COLO829 (cell line): Measurements from ENCODE around the gene KRT1.

Experiments
- DNase-seq: peaks from one replicate; pipeline ENCODE4 v3.0.0; 2012; ENCODE audit warnings: low spot score

KRT1 gene

DNA sequence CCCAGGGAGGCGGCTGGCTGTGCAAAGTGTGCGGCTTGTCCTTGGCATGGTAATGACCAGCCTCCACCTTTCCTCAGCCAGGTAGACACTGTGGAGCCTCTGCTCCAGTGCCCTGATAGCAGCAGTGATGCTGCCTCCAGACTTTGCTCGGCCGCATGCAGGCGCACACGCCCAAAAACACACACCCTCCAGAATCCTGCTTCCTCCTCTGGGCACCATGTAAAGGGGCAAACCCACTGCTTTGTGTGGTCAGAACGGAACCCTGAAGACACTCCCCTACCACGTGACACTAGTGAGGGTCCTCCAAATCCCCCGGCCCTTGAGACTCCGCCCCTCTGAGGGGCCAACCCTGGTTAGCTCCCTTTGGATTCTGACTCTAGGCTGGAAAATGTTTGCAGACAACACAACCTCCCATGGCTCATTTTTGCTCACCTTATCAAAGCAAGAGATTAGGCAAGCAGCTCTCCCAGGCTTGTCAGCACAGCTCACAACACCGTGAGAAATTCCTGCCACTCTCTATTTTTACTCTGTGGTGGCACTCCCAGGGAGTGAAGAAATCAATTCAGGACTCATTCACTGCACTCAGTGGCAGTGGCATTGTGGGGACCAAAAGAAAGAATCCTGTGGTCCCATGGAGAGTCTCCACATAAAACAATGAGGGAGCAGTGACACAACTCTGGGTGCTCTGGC, 18.6 kb upstream of the KRT1 start:
- DNase-seq = no peak

DNA sequence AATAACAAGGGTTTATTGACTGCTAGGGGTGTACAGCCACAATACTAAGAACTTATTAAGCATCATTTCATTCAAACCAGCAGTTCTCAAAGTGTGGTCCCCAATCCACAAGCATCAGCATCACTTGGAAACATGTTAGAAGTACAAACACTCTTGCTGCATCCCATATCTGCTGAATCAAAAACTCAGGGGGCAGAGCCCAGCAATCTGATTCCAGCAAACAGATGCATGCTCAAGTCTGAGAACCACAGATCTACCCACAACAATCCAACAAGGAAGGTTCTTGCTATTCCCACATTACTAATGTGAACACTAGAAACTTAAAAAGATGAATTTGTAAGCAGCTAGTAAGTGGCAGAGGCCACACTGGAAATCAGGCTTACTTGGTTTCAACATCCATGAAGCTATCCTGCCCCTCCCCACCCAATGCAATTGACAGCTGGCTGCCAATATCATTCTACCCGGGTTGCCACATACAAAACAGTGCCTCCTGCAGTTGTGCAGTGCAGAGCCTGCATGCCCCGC, 16.9 kb upstream of the KRT1 start:
- DNase-seq = no peak

DNA sequence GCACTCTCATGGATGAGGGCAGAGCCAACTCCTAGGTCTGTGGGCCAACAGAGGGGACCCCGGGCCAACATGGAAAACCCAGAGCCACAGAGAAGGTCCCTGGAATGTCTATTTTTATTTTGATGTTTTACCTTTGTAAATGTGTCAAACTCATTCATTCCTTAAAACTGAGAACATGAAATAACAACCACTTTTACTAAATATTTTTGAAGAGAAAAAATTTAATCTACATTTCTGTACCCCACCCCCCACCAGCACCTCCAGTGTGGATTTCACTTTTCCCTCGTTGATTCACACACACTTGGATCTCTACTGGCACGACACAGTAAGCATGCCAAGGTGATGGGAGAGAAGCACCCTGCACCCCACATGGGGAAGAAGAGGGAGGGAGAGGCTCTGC, 16.4 kb upstream of the KRT1 start:
- DNase-seq = no peak

DNA sequence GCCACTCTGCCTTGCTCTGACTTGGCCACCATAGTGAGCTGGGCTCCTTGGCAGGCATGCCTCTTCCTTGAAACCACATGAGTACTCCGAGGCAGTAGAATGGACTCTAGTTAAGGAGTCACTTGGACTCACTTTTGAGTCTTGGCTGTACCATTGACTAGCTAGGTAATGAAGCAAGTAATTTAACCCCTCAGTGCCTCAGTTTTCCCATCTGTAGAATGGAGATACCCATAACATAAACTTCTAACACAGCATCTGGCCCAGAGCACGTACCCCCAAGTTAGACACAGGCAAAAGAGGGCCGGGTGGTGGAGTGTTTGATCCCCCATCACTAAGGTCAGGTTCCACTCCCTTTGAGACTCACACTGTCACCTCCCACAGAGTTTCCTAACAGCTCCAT, 14.8 kb upstream of the KRT1 start:
- no peak for DNase-seq

DNA sequence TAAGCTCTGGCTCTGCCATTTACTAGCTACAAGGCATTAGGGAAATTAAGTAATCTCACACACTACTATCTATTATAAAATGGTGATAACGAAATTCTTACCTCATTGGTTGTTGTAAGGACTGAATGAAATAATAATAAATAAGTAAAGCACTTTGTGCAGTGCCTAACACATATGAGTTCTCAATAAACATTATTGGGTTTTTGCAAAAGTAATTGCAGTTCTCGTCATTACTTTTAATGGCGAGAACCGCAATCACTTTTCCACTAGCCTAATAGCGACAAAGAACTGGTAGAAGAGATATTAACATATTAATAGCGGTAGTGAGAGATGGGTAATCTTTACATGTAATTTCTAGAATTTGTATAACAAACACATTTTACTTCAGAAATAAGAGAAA, 13.9 kb upstream of the KRT1 start:
- no peak for DNase-seq

DNA sequence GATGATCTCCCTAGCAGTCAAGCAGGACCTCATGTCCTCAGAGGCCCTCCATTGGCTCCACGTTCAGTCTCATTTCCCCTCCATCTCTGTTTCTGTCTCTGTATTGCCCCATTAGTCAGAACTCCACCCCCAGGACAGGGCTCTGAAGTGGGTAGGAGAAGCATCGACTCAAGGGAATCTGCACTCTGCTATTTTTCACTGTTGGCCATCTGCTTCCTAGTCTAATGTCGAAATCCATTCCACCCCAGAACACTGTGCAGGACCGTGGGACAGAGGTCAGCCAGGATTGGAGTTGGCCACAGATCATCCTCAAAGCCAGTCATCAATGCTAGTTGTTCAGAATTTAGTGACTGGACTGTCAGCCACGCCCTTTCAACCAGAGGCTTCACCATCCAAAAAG, 13.1 kb upstream of the KRT1 start:
- DNase-seq = no peak

DNA sequence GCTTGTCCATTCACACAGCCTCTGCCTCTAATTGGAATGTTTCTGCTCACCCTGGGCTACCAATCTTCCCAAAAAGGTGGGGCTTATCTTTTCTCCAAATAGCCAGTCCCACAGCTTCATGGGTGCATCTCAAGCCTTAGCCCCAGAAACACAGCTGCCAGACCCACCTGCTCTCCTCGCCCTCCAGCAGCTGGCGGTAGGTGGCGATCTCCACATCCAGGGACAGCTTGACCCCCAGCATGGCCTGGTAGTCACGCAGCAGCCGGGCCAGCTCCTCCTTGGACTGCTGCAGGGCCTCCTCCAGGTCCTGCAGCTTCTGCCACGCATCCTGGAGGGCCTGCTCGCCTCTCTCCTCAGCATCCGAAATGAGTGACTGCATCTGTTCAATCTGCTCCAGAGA, 12.0 kb upstream of the KRT1 start:
- no peak for DNase-seq

DNA sequence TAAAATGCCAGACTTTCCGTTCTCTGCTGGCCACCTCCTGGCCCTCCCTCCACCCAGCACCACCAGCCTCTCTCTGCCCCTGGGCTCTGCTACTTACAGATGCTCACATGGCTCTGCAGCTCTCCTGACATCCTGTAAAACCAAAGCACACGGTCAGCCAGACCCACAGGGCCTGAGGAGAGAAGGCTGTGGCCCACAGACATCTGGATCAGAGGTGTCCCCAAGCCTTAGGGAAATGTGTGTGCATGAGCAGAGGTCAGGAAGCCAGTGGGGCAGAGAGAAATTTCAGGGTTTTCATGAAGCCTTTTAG, 11.6 kb upstream of the KRT1 start:
- DNase-seq = no peak

DNA sequence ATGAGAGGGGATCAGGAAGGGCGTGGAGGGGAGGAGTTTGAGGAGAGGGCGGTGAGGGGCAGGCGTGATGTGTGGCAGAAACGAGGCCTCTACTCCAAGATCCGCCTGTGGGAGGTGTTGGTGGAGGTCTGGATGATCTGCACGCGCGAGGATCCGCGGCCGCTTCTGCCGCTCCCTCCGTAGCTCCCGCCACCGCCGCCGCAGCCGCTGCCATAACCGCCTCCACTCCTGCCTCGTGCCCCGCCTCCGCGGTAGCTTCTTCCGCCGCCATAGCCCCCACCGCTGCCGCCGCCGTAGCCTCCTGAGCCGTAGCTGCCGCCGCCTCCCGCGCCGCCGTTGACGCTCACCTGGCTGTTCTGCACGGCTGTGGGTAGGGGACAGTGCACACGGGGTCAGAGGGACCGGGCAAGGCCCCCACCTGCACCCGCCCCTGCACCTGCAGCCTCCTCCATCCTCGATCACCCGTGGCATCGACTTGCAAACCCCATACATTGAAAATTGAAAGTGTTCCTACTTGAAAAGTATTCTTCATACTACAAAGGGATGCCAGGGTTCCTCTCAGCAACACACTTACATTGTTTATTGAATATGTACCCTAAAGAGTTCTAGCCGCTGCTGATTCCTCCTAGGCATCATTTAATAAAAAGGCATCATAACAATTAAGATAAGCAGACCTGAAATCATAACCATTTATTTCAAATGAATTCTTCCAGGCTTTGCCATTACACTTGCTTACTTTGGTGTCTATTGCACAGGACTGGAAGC, 11.1 kb upstream of the KRT1 start:
- DNase-seq = no peak

DNA sequence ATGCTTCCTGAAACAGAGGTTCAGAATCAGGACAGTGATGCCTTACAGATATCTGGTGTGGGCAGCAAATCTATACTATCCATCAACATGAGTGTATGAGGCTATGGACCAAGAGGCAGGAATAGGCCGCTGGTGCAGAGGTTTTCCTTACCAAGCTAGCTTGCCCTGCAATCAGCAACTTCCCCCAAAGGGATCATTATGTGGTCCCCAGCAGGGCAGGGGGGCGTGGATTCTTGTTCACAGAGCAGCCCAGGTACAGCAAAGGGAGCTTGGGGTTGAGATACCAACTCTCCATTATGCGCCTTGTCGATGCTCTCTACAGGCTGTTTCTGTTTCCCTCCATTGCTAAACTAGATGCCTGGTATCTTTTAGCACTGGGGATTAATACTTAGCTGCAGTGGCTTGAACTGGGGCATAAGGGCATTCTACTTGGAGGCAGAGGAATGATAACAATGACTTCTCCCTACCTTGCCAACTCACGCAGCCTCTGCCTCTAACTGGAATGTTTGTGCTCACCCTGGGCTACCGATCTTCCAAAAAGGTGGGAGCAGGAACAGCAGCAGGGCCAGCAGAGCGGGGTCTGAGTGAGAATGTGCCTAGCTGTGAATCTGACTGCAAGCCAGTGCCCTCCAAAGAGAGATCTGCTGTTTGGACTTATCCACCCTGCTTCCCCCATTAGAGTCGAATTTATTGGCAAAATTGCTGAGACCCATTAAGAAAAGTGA, 10.3 kb upstream of the KRT1 start:
- no peak for DNase-seq

DNA sequence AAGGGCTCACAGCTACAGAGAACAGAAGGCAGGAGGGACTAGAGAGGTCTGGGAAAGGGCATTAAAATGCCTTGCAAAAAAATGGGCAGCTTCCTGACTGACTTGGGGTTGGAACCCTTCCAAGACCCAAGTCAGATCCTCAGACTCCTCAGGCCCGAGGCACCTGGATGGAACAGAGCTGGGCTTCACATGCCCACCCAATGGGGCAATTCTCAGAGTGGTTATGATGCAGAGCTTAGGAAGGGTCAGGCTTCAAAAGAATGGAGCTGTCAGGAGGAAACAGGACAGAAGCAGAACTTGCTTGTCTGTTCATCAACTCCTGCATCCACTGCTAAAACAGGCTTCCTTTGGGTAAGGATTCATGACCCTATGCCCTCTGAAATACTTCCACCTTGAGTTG, 9.7 kb upstream of the KRT1 start:
- DNase-seq = no peak

DNA sequence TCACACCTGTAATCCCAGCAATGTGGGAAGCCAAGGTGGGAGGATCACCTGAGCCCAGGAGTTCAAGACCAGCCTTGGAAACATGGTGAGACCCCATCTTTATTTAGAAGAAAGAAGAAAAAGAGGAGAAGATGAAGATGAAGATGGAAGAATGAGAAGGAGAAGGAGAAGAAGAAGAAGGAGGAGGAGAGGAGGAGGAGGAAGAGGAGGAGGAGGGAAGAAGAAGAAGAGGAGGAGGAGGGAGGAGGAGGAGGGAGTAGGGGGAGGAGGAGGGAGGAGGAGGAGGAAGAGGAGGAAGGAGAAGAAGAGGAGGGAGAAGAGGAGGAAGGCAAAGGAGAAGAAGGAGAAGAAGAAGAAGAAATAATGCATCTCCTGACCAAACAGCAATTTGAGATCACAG, 9.0 kb upstream of the KRT1 start:
- no peak for DNase-seq

DNA sequence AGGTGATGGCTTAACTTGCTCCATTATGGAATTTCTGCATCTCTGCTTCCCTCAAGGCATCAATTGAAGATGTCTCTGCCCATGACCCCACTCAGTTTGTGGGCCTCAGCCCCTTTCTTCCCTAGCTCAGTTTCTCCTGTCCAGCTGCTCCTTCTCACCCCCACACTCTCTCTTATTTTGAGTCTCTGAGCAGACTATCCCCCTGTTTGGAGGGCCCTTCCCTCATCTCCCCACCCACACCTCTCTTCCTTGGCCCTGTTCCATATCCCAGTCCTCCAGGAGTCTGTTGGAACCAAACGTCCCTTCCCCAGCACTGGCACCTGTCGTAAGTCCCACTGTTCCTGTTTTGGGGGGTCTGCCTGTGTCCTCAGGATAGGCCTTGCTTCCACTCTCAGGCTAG, 8.3 kb upstream of the KRT1 start:
- DNase-seq = no peak

DNA sequence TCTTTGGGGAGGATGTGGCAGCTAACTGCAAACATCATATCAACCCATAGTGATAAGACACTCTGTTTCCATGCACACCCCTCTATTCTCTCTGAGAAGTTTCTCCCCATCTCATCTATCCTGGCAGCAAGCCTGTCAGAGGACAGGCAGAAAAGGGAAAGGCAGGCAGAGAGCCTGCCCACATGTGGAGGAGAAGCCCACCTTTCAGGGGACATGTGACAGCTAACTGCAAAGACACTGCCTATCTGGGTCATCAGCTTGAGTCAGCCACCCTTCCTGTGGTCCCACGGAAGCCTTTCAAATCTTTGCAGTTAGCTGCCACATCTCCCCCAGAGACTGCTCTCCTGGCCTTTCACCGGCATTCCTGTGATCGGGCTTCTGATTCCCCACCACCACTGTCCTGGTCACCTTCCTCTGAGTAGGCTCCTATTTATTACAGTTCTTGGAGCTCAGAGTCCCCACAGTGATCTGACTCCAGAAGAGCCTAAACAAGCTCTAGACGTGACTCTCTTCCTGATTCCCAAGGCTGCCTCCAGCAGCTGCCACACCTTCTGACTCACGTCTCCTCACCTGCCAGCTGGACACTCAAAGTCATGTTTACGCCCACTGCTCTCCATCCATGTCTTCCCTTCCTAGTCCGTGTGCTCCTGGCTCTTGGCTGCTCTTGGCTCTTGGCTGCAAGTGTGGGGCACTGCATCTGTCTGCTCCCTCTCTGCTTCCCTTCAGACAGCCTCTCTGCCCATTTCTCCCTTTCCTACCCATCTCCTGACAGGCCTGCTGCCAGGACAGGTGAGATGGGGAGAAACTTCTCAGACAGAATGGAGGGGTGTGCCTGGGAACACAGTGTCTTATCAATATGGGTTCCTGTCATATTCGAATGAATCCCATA, 7.5 kb upstream of the KRT1 start:
- no peak for DNase-seq

DNA sequence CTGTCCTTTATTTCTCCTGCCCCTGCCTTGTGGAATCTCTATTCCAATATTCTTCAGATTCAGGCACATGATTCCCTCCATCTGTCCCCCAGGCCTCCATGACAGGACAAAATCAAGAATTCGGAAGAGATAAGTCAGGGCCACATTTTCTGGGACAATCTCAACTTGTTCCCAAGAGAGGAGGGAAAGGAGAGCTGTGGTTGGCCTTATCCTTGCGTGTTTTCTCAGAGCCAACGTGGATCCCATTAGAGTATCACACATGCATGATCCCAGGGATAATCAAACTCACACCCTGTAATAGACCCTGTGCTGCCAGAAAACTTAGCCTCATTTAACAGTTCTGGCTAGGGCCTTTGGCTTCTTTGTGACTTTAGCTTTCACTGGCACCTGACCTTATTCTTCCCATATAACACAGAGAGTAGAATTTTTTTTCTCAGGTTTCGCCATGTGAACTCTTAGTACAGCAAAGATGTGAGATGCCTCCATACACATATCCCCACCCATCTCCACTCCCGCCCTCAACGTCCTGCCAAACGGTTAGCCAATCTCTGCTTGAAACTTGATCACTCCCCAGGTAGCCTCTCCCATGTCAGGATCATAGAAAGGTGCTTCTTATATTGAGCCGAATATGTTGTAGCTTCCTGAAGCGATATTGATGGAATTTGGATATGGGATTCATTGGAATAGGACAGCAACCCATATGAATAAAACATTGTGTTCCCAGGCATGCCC, 6.7 kb upstream of the KRT1 start:
- no peak for DNase-seq

DNA sequence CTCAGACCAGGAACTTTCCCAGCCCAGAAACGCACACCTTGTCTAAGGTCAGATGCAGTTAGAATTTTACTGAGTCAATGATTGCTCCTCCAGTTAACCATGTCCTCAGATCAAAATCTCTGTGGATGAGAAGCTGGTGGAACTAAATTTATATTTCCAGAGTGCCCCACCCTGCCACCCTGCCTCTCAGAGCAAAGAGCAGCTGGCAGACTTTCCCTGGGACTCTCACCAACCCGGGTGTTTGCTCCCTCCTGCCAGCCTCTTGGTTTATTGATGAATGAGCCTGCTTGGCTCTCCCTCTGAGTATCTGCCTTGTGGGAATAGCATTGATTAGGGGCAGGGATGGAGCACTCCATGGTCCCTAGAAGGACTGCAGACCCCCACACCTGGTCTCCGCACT, 5.9 kb upstream of the KRT1 start:
- no peak for DNase-seq

DNA sequence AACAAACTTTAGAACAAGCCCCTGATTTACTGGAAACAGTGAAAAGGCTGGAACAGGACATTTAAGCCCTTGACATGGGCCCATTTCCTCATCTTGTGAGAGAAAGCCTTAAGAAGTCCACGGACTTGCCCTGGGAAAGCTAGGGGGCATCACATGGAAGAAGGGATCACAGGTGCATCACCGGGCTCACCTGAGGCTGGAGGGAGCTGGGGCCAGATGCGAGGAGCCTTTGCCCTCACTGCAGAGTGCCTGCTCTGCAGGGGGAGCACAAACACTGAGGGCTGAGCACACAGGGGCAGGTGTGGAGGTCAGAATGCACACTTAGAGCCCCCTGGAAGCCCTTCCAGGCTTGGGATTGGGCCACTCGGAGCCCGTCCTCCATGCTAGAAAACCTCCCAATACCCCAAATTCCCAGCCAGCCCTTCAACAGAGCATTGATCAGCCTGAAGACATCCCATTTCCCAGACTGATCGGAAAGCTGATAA, 5.2 kb upstream of the KRT1 start:
- DNase-seq = no peak

DNA sequence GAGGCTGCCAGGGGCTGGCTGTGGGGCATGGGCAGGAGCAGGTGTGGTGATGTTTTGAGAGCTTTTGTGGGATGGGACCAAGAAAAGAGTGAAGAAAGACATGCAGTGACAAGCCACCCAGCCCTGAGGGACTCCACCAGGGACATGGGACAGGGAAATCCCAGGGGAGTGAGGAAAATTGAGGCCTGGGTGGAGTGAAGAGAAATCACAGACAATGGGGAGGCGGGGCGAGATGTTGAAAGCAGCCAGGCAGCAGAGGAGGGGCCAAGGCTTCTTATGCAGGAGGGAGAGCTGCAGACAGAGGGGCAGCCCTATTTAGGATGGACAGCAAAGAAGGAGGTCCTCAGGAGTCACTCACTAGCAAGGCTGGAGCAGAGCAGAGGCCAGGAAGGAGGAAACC, 4.2 kb upstream of the KRT1 start:
- DNase-seq = no peak

DNA sequence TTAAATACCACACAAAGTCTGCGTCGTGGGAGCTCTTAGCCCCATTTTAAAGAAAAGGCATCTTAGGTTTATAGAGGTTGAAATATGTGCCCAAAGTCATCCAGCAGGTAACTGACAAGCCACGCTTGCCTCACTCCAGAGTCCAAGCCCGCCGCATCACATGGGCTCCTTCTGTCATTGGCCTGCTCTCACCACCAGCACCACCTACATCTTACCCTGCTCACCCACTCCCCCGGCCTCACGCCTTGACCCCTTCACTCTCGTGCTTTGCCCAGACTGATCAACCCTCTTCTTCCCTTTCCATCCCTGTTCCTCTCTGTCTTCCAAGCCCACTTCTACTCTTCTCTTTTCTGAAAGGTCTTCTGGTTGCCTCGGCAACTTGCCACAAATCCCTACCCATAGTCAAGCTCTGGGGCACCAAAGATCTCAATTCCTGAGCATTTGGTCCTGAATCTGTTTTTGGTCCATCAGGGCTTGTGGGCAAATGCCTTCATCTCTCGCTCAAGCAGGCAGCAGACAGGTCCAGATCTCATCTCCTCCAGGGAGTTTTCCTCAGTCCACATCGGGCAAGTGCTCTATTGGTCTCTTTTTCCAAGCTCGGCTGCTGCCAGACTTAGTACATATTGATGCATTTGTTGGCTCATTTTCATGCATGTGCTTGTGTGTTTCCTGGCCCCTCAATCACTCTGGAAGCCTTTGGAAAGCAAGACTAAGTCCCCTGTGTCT, 3.5 kb upstream of the KRT1 start:
- DNase-seq = no peak

DNA sequence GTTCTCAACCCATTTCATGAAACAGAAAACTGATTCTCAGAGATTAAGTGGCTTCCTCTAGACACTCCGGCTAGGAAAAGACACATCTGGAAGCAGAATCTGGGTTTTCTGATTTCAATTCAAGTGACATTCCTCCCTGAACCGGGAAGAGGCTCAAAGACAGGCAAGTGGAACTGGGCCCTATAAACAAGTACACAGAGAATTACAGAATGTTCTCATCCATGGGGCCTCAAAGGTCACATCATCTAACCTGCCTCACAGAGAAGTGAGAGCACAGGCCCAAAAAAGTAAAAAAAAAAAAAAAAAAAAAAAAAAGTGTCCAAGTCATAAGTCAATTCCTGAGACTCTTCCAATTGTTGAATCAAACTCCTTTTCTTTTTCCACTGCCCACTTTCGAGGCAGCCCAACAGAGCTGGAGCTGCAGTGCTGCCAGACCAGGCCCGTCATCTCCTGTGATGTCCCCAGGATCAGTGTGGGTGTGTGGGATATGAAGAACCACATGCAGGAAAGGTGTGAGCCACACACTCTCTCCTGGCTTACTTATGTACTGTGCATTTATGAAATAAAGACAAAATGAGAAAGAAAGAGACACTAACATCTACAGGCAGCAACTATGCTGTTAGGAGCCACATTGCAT, 2.8 kb upstream of the KRT1 start:
- DNase-seq = no peak

DNA sequence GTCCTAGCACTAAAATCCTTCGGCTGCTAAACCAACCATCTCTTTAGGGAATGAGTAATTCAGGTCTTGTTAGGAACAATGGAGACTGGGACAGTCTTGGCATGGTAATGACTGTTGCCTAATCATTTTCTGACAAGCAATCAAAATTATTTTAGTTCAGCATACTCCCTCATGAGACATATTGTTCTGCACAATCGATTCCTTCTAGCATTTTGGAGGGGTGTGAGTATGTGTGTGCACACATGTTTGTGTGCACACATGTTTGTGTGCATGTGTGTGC, 2.1 kb upstream of the KRT1 start:
- no peak for DNase-seq
